ENCODE results near the gene NKX2-4.

GRCh38 chr20:21381619-21382018 is 15.7 kb downstream of the NKX2-4 start:
- TF ChIP-seq EZH2 (IDR thresholded peaks at IDR 0.05; ENCODE audit: borderline replicate concordance, low read length) = no peak
- no peak for TF ChIP-seq CTCF (conservative IDR thresholded peaks at IDR 0.05 in 1 of 2, IDR thresholded peaks at IDR 0.05 in 1 of 2; ENCODE audit: extremely low read depth in 1 of 2, insufficient read depth in 1 of 2, low read depth in 1 of 2, low read length in 2 of 2)

Data from mammary epithelial cell (primary cell).